Astrocyte of the cerebellum (primary cell): ENCODE data around the gene THRA.

ENCODE experiments used
- DNase-seq: peaks from one replicate; pipeline ENCODE4 v3.0.0-alpha.2; 2011; ENCODE audit warnings: low read depth
- H3K4me3 ChIP-seq: 2 replicates; pipeline ENCODE4 v1.5.1; 2011; ENCODE audit warnings: mild to moderate bottlenecking, low read depth, low read length, moderate library complexity
- in situ Hi-C: cut with HindIII; loops from 2 replicates; pipeline ENCODE4 v1.10.0; 2017; ENCODE audit warnings: low sequenced_read_pairs
- TF ChIP-seq, protein P1 (sequence below): IDR thresholded peaks from 2 replicates; pipeline ENCODE4 v1.5.1; 2012; ENCODE audit warnings: low read length, low read depth, moderate library complexity, mild to moderate bottlenecking; ENCODE audit errors: missing control alignments

Gene THRA

DNA sequence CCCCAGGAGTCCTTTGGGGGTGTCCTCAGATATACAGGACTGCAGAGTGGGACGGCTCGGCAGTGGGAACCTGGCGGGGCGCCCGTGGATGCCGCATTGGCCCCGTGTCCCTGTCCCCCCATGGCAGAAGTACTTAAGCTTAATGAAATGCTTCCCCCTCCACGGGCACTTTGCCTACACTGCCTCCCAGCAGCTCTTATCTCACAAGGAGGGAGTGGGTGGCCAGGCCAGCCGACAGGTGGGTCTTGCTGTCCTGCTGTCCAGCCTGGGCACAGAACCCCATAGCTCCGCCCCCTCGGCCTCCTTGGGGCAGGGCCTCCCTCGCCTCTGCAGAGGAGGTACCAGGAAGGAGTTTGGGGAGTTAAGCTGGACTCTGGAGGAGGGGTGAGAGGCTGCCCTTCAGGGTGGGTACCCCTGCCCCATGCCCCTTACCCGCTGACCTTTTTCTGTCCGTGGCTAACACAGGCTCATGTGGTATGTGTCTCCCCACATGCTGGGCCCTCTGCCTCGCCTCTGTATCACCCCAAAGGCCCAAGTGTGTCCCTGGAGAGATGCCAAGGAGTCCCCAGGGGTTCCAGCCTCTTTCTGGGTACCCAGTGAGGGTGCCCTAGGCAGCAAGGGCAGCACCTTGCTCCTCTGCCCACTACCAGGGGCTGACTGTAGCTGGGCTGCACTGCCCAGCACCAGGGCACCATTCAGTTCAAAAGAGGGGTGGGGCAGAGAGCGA, 8.7 kb downstream of the THRA start:
- in situ Hi-C loops, result loop anchor here (5.0 kb wide), 2 partner anchors 79 to 101 kb away; no protein-coding TSS in a partner anchor
- DNase-seq, result no peak
- no peak overlapping the region for H3K4me3 ChIP-seq
- TF ChIP-seq, protein P1, sequence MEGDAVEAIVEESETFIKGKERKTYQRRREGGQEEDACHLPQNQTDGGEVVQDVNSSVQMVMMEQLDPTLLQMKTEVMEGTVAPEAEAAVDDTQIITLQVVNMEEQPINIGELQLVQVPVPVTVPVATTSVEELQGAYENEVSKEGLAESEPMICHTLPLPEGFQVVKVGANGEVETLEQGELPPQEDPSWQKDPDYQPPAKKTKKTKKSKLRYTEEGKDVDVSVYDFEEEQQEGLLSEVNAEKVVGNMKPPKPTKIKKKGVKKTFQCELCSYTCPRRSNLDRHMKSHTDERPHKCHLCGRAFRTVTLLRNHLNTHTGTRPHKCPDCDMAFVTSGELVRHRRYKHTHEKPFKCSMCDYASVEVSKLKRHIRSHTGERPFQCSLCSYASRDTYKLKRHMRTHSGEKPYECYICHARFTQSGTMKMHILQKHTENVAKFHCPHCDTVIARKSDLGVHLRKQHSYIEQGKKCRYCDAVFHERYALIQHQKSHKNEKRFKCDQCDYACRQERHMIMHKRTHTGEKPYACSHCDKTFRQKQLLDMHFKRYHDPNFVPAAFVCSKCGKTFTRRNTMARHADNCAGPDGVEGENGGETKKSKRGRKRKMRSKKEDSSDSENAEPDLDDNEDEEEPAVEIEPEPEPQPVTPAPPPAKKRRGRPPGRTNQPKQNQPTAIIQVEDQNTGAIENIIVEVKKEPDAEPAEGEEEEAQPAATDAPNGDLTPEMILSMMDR, result no peak

DNA sequence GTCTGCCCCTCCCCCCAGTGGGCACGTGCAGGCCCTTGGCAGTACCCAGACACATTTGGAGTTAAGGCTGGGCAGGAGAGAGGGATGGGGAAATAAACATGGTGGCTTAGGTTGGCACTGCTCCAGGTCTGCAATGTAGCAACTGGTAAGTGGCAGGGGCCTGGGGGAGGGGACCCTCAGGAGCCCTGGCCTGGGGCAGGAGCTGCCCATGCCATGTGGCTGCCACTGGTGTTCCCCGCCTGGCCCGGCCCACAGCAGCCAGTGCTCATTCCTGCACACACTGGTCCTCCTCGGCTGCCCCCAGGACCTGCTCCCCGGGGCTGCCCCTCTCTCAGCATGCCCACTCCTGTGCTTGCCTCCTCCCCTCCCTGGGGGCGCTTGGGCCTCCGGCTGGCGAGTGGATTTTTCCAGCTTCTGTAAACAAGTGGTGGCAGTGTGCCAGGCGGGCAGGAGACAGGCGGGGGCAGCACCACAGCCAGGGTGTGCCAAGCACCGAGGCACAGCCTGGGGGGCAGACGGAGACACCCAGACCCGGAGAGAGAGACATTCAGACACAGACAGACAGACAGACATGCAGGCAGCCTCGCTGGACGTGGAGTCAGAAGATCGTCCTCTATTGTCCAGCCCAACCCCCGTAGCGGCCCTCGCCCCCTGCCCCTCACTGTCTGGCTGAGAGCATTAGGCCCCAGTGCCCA, 9.4 kb downstream of the THRA start:
- no peak overlapping the region for H3K4me3 ChIP-seq
- TF ChIP-seq, protein P1, result no peak
- no peak for DNase-seq
- in situ Hi-C loops, result loop anchor here (5.0 kb wide), 2 partner anchors 80 to 100 kb away; no protein-coding TSS in a partner anchor

DNA sequence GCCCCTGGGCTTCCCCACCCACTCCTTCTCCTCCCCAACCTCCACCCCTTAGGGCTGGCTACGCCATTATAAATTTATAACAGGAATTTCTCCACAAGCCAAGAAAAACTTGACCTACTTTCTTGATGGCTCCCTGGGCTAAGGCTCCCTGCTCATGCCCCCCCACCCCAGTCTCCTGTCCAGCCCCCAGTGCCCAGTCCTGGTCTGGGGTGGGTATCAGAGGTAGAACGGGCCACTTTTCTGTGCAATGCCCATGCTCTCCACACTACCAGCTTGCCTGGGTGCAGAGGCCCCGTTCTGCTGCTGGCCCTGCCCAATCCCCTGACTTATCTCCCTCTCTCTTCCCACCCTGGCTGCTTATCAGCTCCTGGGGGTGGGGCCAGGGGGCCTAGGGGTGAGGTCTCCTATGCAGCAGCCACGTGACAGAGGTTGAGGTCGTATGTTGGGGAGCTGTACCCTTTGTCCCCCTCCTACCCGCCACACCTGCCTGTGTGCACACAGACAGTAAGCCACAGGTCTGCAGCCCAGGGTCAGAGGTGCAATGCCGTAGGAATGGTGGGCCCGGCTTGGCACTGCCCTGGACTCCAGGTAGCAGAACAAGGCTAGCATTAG, 10.1 kb downstream of the THRA start:
- H3K4me3 ChIP-seq, result no peak overlapping the region
- TF ChIP-seq, protein P1, result no peak
- in situ Hi-C loops, result loop anchor here (5.0 kb wide), 2 partner anchors 81 to 99 kb away; no protein-coding TSS in a partner anchor
- no peak for DNase-seq

DNA sequence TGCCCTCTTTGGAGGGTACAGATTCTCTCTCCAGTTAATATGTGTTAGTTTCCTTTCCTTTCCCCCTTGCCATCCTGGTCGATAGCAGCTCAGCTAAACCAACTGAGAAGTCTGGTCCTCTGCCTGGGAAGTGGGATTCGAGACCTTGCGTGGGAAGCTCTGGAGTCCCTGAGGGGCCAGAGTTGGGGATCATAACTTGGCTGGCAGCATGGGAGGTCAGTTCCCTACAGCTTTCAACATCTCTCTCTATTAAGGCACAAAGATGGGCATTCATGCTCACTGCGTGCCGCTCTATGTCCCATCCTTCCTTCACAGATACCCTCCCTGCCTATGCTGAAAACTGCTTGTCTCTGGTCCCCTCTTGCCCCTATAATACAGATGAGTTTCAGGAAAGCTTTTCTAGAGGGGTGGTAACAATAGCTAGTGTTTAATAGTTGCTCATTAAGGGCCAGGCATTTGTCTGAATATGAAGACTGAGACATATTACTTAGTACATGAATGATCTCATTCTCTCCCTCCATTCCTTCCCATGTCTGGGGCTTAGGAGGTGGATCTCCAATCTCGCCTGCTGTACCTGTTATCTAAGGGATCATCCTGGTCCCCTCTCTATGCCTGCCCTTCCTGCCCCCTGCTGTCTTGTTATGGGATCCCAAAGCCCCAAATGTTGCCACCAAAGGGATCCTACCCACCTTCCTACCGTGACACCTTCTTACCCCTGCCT, 10.8 kb downstream of the THRA start:
- H3K4me3 ChIP-seq, result no peak overlapping the region
- DNase-seq, result no peak
- in situ Hi-C loops, result loop anchor here (5.0 kb wide), 2 partner anchors 81 to 99 kb away; no protein-coding TSS in a partner anchor
- TF ChIP-seq, protein P1, result no peak

DNA sequence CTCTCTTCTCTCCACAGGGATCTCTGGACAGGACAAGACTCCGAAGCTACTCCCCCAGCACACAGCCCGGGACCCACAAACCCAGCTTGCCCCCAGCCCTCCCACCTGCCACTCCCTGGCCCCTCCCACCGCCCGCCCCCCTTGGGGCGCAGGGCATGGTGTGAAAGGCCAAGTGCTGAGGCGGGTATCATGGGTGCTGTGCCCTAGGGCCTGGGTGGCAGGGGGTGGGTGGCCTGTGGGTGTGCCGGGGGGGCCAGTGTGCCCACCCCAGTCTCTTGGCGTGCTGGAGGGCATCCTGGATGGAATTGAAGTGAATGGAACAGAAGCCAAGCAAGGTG, 11.4 kb downstream of the THRA start:
- DNase-seq, result no peak
- in situ Hi-C loops, result loop anchor here (5.0 kb wide), 2 partner anchors 82 to 98 kb away; no protein-coding TSS in a partner anchor
- TF ChIP-seq, protein P1, result no peak
- no peak overlapping the region for H3K4me3 ChIP-seq

DNA sequence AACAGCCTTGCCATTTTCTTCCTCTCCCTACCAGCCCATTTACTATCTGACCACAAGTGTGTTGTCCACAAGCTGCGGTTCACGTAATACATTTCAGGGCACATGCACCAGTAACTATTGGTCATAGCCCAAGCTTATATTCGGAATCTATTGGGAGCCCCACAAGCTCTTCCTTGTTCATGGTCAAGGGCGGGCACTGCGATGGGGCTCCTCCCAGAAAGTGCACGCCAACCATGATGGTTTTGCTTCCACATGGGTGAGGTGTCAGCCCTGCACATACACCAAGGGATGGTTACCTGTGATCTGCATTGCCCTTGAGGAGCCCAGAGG, 12.1 kb downstream of the THRA start:
- no peak for DNase-seq
- in situ Hi-C loops, result loop anchor here (5.0 kb wide), 2 partner anchors 83 to 97 kb away; no protein-coding TSS in a partner anchor
- TF ChIP-seq, protein P1, result no peak
- no peak overlapping the region for H3K4me3 ChIP-seq
